GM21576 (cell line): ENCODE measurements around the gene DPP8.
"Not testable (repeated sequence)": the region's sequence is repeated elsewhere in the genome, so short reads cannot be mapped to it uniquely, and the experiment has no call there.

ENCODE experiments used
- ATAC-seq: cut with Tn5 transposase; IDR thresholded peaks from one replicate; pipeline ENCODE4 v1.9.1; 2021; ENCODE audit warnings: mild to moderate bottlenecking, moderate library complexity; ENCODE audit not compliant: unreplicated experiment

DPP8 gene

DNA sequence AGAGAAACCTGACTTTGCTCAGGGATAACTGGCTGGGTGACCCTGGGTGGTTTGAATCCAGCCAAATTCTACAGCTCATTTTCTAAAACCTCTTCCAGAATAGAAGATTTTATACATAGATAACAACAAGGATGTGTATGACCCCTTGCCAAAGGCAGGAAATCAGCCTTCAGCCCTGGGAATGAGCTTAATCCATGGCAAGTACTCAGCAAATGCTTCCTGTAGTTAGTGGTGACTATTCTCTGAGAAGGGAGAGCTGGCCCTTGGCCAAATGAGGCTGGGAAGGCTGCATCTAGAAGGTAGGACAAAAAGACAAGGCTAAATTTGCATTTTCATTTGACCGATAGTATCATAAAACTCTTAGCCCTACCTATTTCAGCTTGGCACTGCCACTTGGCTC is 8.1 kb upstream of the DPP8 start:
- ATAC-seq = no peak

DNA sequence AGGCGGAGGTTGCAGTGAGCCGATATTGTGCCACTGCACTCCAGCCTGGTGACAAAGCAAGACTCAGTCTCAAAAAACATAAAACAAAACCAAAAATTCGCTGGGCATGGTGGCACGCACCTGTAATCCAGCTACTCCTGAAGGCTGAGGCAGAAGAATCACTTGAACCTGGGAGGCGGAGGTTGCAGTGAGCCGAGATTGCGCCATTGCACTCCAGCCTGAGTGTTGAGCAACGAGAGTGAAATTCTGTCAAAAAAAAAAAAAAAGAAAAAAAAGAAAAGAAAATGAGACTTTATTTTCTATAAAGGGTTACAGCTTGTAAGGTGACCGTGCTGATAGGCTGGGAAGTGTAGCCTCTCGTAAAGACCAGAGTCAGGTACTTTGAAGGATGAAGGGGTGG is 6.7 kb upstream of the DPP8 start:
- no peak for ATAC-seq

DNA sequence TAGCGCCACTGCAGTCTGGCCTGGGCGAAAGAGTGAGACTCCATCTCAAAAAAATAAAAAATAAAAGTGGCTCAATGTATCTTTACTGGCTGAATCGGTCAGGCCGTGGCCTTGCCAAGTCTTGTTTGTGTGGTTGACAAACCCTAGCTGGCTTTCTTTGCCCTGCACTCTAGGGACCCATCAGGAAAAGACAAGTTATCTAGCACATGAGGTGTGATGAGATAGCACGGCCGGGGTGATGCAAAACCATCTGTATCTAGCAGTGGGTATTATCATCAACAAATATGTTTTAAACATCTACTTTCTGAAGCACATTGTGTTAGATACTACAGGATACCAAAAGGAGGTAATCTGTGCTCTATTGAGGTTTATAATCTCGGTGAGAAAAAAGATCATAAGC is 3.9 kb upstream of the DPP8 start:
- no peak for ATAC-seq

DNA sequence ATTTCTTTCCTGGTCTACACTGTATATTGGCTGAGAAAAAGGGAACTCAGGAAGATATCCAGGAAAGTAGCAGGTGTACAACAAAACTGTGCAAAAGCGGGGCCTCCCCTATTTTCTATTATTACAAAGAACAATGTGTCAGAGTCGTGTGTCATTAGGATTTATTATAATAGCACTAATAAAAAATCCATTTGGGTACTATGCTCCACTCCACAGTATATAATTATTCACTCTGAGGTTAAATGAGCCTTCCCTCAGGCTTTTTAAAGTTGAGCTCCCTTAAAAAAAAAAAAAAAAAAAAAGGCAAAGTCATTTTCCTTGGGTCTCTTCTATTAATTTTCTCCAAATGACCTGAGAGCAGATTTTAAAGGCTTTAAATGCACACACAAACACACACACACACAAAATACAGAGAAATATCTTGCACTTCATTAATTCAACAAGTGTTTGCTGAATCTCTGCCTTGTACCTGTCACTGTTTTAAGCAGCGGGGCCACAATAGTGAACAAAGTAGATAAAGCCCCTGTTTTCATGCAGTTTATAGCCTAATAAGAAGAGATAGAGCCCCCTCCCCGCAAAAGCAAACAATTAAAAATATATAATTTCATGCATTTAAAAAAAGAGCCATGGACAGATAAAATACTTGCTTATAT is 1.3 kb upstream of the DPP8 start:
- ATAC-seq = no peak

DNA sequence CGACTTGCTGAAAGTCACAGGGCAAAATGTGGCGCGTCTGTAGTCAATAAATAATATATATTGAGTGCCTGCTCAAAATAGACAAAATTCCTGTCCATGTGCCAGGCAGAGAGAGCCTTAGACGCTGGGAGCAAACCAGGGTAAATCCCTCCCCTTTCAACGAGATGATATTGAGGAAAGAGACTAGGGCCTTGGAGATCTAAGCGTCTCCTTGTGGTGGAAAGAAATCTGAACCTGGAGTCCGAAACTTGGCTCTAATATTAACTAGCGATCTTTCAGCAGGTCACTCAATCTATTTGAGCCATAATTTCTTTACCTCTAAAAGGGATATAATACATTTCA is 348 bp upstream of the DPP8 start:
- ATAC-seq = no peak

DNA sequence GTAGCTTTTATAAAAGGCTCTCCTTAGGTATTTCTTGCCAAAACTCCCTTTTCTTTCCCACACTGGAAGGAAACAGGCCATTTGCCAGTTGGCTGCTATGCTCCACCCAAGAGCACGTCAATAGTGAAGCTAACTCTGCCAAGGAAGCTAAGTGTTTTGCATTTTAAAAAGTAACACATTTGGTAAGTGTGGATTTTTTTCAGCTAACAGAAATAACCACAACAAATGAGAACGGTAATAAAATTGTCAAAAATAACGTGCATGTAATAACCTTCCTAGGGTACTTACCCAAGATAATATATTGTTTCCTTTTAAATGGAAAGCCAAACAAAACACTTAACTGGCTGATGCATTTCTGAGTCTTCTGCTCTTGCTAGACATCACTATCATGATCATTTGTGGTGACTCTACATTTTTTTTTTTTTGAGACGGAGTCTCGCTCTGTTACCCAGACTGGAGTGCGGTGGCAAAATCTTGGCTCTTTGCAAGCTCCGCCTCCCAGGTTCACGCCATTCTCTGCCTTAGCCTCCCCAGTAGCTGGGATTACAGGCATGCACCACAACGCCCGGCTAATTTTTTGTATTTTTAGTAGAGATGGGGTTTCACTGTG is 4.6 kb downstream of the DPP8 start:
- no peak for ATAC-seq

DNA sequence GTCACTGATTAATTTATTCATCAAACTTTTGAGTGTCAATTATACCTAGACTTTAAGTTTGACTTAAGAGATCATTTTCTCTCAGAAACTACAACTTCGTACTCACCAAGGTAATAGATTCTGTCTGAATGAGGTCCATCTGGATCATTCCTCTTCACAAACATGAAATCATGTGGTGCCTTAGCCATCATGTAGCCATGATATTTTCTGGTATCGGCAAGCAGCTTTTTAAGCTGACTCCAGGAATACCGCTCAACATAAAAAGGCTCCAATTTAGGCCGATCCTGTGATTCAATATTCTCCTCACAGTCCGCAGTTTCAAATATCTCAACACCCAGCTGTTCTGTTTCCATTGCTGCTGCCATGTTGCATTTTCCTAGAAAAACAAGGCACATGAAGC is 5.3 kb downstream of the DPP8 start:
- no peak for ATAC-seq

DNA sequence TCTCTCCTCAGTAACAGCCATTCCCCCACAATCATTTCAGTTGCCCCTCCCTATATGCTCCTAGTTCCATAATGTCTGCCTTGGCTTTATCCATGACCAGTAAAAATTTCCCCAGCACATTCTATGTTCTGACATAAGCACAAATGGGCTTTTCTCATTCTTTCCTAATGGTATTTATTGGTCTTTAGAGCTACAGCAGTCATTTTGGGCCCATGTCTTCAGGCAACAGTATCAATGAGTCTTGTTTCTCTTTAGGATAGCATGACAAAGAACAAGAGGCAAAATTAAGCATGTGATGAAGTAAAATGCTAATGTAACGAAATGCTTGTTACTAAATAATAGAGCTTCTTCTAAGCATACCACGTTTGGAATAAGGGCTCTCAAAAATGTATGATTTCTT is 8.2 kb downstream of the DPP8 start:
- ATAC-seq = no peak

DNA sequence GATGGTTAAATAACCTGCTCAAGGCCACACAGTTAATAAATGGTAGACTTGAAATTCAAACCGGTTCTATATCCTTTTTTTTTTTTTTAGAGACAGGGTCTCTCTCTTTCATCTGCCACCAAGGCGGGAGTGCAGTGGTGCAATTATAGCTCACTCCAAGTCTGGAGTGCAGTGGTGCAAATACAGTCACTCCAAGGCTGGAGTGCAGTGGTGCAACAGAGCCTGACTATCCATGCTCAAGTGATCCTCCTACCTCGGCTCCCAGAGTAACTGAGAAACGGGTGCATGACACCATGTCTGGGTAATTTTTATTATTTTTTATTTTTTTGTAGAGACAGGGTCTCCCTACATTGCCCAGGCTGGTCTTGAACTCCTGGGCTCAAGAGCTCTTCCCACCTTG is 23.4 kb downstream of the DPP8 start:
- ATAC-seq = no peak

DNA sequence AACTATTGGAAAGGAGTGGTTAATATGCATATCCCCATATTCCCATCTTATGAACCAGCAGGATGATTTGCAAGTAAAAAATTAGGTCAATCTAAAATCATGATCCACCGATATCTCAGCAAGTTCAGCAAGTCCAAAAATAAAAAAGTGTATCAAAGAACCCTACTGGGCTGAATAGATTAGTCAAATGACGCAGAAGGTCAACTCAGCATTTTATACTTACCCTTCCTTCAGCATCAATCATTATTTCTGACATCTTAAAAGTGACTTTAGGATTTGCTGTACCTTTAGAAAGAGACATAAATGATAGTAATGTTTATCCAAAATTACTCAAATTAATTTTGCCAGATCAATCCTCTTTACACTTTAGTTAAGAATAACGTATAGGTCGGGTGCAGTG is 32.6 kb downstream of the DPP8 start:
- no peak for ATAC-seq

DNA sequence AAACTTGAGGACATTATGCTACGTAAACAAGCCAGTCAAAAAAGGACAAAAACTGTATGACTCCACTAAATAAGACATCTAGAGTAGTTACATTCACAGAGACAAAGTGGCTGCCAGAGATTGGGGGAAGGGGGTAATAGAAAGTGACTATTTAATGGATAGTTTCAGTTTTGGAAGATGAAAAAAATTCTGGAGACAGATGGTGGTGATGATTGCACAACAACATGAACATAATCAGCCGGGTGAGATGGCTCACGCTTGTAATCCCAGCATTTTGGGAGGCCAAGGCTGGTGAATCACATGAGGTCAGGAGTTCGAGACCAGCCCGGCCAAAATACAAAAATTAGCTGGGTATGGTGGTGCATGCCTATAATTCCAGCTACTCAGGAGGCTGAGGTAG is 40.6 kb downstream of the DPP8 start:
- ATAC-seq = no peak

DNA sequence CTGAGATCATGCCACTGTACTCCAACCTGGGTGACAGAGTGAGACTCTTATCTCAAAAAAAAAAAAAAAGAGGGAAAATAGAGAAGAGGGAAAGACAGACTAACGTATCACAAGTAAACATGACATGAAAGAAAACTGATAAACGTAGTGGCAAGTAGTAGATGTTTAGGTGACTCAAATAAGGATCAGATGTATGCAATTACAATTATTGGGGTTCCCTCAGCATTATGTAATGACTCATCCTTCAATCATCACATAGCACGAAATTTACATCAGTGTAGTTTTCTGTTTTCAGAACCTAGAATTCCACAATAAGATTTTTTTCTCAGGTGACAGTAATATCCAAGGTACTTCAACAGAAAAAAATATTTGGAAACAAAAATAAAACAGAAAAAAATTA is 46.6 kb downstream of the DPP8 start:
- ATAC-seq = no peak

DNA sequence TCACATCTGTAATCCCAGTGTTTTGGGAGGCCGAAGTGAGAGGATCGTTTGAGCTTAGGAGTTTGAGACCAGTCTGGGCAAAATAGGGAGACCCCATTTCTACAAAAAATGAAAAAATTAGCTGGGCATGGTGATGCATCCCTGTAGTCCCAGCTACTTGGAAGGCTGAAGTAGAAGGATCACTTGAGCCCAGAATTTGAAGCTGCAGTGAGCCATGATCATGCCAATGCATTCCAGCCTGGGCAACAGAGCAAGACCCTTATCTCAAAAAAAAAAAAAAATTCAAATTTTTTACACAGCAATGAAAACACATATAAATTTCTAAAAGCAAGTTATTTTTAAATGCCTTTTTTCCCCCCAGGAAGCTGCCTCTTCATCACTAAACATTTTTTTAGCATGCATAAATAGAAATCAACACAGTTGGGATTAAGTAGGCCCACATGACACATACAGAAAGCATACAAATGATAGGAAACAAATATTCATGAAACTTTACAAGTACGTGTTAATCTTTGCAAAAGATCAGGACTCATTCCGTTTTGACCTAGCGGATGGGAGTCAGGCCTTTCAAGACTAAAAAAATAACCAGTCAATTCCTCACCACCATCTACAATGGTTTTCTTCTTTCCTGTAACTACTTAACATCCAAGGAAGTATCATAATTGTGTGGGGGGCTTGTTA is 49.1 kb downstream of the DPP8 start:
- ATAC-seq = no peak

DNA sequence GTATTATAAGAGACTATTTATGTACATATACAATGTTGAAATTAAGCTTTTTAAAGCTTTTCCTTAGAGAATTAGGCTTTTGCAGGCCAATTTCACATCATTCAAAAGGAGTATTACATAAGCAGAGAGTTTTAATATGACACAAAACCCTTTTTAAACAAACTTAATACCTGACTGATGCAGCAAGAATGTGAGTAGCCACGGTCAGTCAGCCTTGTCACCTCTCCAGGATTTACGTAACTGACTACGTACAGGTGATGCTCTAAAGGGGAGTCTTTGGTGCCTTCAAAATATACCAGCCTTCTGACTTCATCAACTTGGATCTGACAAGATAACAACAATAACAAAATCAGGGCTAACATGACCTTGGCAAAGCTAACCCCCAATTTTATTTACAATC is 50.6 kb downstream of the DPP8 start:
- ATAC-seq = no peak

DNA sequence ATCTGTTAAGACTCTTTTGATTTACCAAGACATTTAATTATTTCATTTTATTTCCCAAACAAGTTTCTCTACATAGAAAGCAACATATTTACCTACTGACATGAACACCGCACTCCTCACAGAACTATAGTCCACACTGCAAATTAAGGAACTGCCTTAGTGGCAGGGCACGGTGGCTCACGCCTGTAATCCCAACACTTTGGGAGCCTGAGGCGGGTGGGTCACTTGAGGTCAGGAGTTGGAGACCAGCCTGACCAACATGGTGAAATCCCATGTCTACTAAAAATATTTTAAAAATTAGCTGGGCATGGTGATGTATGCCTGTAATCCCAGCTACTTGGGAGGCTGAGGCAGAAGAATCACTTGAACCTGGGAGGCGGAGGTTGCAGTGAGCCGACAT is 54.4 kb downstream of the DPP8 start:
- not testable (repeated sequence) for ATAC-seq

DNA sequence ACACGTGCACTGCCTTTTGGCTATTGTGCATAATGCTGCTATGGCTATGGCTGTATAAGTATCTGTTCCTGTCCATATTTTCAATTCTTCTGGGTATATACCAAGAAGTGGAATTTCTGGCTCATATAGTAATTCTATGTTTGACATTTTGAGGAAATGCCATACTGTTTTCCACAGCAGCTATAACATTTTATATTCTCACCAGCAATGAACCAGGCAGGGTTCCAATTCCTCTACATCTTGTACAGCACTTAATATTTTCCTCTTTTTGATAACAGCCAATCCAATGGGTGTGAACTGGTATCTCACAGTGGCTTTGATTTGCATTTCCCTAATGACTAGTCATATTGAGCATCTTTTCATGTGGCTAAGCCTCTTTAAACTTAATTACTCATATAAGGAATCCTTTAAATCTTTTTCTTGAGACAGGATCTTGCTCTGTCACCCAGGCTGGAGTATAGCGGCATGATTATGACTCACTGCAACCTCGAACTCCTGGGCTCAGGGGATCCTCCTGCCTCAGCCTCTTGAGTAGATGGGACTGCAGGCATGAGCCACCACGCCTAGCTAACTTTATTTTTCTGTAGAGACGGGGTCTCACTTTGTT is 56.6 kb downstream of the DPP8 start:
- no peak for ATAC-seq

DNA sequence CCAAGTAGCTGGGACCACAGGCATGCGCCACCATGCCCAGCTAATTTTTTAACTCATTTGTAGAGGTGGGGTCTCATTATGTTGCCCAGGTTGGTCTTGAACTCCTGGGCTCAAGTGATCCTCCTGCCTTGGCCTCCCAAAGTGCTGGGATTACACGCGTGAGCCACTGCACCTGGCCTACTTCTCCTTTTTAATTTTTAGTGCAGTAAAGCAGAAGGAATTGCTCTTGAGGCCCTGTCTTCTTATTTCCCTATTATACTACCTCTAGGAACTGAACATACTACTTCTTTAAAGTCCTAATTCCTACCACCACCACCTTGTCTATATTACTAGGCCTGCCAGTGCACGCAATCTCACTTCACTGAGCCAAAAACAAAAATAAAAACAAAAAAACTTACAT is 62.2 kb downstream of the DPP8 start:
- ATAC-seq = not testable (repeated sequence)

DNA sequence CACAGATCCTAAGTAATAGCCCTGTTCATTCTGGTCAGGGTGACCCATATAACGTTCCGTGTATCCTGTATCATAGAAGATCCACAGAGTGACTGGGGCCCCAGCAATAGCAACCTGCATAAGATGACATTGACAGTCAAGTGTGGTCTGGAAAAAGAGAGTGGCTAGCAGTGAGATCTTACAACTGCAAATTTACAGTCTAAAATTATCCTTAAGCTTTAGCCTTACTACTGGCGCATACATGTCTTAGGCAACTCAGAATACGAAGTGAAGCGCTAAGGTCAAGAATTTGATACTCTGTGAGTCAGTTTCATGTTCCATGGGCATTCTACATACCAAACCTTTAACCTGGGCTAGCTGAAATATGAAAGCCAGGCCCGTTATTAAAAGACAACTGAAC is 65.5 kb downstream of the DPP8 start:
- ATAC-seq = no peak

DNA sequence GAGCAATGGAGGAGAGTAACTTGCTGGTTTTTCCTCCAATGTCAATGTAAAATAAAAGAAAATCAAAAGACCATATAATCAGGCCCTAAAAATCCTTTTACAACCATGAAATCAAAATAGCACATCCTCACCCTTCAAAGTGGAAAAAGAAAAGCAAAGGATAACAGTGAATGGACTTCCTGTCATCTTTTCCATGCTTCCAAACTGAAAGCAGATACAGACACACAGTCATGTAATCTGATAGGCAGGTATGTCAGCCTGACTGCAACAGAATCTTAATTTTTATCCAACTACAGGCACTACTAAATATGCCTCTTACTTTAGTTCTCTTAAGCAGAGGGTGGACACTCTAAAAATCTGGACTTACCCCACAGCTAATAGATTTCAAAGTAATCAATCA is 66.9 kb downstream of the DPP8 start:
- ATAC-seq = no peak

DNA sequence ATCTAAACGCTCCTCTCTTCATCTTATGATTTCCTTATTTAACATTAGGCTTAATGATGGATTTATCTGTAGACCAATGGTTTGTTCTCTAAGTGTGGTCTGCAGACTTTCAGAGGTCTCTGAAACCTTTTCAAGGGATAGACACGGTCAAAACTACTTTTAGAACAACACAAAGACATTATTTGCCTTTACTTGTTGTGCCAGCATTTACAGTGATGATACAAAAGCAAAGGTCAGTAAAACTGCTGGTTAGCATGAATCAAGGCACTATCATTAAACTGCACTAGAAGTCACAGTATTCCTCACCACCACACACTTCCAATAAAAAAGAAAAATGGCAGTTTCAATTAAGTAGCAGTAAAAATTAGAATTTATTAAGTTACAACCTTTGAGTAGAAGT is 70.3 kb downstream of the DPP8 start:
- ATAC-seq = no peak

DNA sequence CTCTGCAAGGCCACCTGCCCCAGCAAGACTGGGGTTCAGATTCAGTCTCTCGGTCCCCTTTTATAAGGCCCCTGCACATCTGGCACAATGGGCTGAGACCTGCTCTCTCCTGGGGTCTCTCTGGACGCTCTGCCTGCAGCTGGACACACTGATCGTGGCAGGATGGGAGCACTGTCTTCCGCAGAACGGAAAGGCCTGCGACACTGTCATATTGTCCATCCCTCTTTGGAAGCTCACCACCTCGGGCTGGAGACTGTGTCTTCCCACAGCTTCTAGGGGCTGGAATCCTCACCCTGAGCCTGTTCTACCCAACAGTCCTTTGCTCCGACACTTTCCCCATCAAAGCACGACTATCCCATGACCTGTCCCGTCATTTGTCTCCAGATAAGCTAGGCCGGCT is 83.3 kb downstream of the DPP8 start:
- no peak for ATAC-seq

DNA sequence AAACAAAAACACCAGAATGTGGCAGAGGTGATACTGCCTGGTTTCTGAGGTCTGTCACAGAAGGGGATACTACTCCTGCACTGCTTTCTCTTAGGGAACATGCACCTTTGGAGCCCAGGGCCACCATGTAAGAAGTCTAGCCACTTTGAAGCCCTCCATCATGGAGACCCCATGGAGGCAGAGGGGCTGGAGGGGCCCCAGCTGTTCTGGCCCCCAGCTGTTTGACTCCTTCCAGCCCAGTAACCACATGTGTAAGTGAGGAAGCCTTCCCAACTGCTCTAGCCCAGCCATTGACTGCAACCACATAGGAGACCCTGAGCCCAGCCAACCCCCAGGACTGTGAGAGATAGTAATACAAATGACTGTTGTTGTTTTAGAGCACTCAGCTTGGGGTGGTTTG is 85.8 kb downstream of the DPP8 start:
- ATAC-seq = no peak
